NT2/D1 (cell line): Measurements from ENCODE around the gene PDZD4.

Experiments
- SUZ12 ChIP-seq: IDR thresholded peaks from 2 replicates; pipeline ENCODE4 v1.6.1; 2011; ENCODE audit not compliant: insufficient read length, insufficient read depth; ENCODE audit errors: extremely low read depth
- YY1 ChIP-seq: IDR thresholded peaks from 2 replicates; pipeline ENCODE4 v1.6.1; 2011; ENCODE audit not compliant: insufficient read length, insufficient read depth
- ZNF274 ChIP-seq: IDR thresholded peaks from 2 replicates; pipeline ENCODE4 v1.6.1; 2011; ENCODE audit warnings: mild to moderate bottlenecking, low read depth, low read length

- TF ChIP-seq ZNF274 (no peak), YY1 (no peak), SUZ12 (no peak)
Observed at GRCh38 chrX:153771415-153772315, 58.7 kb downstream of the PDZD4 start.
